NCI-H146 (cell line): ENCODE measurements around the gene THSD8.

ENCODE experiments used
- DNase-seq: peaks from one replicate; lab custom pipeline; 2025; lab: John Stamatoyannopoulos, UW

The THSD8 gene

GRCh38 chr19:12779162-12779993 is 22.5 kb upstream of the THSD8 start:
- peak; percentile 55 for DNase-seq

- no peak for DNase-seq
Observed at GRCh38 chr19:12782174-12782423, 19.8 kb upstream of the THSD8 start.

- DNase-seq = peak; percentile 92
Observed at GRCh38 chr19:12782424-12783290, 19.2 kb upstream of the THSD8 start.

GRCh38 chr19:12783291-12783848 is 18.5 kb upstream of the THSD8 start:
- DNase-seq = no peak

- no peak for DNase-seq
Observed at GRCh38 chr19:12783849-12784393, 17.9 kb upstream of the THSD8 start.

GRCh38 chr19:12784394-12784870 is 17.4 kb upstream of the THSD8 start:
- no peak for DNase-seq

GRCh38 chr19:12784871-12785430 is 16.9 kb upstream of the THSD8 start:
- DNase-seq = no peak

GRCh38 chr19:12785431-12786031 is 16.3 kb upstream of the THSD8 start:
- no peak for DNase-seq

GRCh38 chr19:12786141-12786870 is 15.6 kb upstream of the THSD8 start:
- DNase-seq = no peak

GRCh38 chr19:12786952-12787351 is 14.9 kb upstream of the THSD8 start:
- DNase-seq = no peak

- no peak for DNase-seq
Observed at GRCh38 chr19:12787458-12787857, 14.4 kb upstream of the THSD8 start.

GRCh38 chr19:12788042-12788681 is 13.7 kb upstream of the THSD8 start:
- no peak for DNase-seq

- DNase-seq = peak; percentile 58
Observed at GRCh38 chr19:12788682-12789097, 13.2 kb upstream of the THSD8 start.

- DNase-seq = peak; percentile 81
Observed at GRCh38 chr19:12789098-12789903, 12.6 kb upstream of the THSD8 start.

GRCh38 chr19:12789904-12790619 is 11.8 kb upstream of the THSD8 start:
- peak; percentile 99 for DNase-seq

- no peak for DNase-seq
Observed at GRCh38 chr19:12790628-12791344, 11.1 kb upstream of the THSD8 start.

GRCh38 chr19:12791345-12792050 is 10.4 kb upstream of the THSD8 start, which contains the start of gene JUNB:
Gene JUNB, plus strand, starts transcription at chr19:12791486. Its CDS starts 286 bp downstream, at chr19:12791772.
- peak; percentile 97 for DNase-seq
